ENCODE measurements around the gene OBSCN.
"Not testable (repeated sequence)": the region's sequence is repeated elsewhere in the genome, so short reads cannot be mapped to it uniquely, and the experiment has no call there.

The OBSCN gene

DNA sequence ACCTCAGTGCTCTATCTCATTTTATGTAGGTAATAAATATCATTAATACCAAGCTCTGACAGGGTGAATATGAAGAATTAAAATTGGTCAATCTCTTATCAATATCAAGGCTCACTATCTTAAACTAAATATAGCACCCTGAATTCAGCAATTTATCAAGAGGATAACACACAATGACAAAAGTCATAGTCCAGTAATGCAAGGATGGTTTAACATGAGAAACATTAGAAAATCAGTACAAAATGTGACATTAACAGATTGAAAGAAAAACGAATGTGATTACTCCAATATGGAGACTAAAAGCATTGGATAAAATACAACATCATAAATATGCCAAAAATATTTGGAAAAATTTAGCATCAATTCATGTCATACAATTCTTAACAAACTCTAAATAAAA, 53.9 kb downstream of the OBSCN start:
- no peak for DNase-seq

DNA sequence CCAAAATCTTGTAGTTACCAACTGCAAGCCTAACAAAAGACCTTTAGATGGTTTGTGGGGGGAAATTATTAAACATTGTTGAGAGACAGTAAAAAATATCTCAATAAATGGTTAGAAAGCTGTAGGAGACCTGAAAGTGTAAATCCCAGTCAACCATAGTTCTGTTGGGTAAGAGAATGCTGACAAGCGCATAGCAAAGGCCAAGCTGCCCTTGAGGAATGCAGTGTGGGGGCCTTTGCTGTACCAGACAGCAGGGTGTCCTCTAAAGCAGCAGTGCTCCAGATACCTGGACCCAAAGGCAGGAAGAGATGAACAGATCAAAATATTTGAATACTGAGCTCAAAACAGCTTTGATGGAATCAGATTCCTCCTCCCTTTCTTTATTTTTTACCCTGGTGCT, 54.6 kb downstream of the OBSCN start:
- DNase-seq, result no peak

DNA sequence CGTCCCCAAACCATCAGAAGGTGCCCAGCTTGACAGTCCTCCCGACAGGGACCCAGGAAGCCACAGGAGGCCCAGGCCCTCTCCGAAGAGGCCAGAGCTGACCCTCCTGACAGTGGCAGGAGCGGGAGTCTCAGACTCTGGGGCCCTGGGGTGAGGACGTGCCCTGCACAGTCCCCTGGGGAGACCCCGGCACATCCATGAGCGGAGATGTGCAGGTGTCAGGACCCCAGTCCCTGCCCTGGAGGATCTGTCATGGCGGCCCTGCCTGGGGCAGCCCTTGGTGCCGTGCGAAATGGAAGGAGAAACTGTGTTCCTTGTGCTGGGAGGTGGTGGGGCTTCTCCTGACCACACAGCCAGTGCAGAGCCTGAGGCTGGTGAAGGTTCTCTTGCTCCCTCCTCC, 55.8 kb downstream of the OBSCN start:
- DNase-seq, result no peak

DNA sequence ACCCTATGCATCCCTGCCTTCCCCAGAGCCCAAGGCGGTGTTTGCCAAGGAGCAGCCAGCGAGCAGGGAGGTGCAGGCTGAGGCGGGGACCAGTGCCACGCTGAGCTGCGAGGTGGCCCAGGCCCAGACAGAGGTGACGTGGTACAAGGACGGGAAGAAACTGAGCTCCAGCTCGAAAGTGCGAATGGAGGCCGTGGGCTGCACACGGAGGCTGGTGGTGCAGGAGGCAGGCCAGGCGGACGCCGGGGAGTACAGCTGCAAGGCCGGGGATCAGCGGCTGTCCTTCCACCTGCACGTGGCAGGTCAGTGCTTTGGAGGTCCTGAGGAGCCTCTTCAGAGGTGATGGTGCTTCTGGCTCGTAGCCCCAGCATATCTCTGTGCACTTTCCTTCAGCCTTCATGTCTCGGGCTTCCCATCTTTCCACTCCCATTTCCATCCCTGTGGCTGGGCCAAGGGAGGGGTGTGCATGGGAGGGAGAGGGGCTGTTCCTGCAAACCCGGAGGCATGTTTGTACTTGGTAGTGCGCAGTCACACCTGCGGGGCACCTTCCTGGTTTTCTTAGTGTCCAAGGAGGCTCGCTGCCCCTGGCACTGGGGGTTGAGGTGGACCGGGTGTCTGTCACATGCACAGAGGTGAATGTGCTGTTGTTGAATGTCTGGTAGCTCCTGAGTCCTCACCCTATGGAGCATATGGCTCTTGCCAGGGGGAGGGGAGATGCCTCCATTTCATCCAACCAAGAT, 56.4 kb downstream of the OBSCN start:
- no peak for DNase-seq

DNA sequence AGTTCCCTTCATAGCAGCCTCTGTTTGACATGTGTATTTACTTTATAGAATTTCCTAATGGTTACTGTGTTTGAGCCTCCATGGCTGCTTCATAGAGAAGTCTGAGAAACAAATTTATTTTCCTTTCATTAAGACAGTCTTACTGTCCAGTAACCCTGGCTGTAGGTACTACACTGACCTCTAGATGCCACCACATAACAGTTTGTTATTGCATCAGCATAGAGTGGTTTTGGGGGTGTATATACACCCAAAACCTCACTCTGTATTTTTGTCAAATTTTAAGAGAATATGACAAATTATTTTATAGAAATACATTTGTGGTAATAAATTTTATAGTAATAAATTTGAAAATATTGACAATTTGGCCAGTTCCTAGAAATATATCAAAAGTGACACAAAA, 57.3 kb downstream of the OBSCN start:
- DNase-seq, result no peak

DNA sequence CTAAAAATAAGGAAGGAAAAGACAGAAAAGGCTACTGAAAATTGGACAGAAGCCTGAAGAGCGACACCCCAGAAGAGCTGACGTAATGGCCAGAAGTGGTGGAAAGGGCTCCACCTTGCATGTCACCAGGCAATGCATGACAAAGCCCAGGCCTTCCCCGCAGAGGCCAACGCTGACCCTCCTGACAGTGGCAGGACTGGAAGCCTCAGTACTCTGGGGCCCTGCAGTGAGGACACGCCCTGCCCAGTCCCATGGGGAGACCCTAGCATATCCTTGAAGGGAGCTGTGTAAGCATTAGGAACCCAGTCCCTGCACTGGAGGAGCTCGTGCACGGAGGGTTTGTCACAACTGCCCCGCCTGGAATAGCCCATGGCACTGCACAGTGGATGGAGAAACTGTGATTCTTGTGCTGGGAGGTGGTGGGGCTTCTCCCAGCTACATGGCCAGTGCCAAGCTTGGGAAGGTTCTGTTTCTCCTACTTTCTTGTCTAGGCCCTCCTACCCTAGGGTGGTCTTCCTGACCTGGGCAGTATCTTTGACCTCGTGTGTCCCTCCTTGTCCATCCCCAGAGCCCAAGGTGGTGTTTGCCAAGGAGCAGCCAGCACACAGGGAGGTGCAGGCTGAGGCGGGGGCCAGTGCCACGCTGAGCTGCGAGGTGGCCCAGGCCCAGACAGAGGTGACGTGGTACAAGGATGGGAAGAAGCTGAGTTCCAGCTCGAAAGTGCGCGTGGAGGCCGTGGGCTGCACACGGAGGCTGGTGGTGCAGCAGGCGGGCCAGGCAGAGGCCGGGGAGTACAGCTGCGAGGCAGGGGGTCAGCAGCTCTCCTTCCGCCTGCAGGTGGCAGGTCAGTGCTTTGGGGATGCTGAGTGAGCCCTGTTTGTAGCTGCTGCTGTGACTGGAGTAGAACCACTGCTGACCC, 60.4 kb downstream of the OBSCN start:
- no peak for DNase-seq

DNA sequence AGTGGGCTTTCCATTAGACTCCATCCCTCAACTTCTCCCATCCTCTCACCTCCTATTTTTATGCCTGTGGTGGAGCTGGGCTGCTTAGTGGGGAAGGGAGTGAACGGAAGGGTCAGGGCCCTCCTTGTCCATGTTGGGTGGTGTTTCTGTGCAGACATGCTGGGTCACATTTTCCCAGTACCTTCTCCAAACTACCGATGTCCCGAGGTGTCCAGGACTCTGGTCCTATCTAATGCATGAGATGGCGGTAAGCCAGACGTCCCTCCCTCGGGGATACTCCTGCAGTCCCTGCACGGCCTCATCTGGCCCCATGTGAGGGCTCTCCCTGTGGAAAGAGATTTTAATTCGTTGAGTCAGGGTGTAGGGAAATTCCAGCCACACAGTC, 61.0 kb downstream of the OBSCN start:
- no peak for DNase-seq

DNA sequence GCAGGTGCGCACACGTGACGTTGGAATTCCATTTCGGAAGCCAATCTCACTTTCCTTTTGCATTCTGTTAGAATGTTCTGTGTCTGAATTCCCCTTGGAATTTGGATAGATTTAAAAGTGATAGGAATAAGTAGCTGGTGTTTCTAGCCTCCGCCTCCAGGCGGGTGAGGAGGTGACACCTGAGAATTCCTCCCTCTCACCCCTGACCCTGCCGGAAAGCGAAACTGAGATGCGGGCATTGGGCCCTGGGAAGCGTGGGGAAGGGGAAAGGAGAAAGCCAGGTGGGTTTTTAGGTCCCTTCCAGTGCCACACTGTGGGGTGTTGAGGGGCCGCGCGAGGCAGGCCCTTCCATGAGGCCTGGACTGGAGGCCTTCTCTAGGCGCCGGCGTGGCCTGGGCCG, 61.6 kb downstream of the OBSCN start:
- DNase-seq, result not testable (repeated sequence)

DNA sequence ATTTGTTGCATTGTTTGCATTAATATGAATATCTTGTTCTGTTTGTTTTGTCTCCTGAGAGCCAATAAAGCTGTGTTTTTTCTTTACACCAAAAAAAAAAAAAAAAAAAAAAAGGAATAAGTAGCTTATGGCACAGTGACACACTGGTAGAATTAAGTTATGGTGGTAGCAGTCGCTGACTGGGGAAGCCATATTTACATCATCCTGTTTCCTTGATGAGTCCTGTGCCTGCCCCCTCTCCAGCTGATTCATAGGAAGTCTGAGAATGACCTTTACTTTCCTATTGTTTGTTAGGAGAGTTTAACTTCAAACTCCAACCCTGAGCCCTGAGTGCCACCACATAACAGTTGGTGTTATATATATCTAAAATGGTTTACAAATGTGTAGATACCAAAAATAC, 62.2 kb downstream of the OBSCN start:
- no peak for DNase-seq

DNA sequence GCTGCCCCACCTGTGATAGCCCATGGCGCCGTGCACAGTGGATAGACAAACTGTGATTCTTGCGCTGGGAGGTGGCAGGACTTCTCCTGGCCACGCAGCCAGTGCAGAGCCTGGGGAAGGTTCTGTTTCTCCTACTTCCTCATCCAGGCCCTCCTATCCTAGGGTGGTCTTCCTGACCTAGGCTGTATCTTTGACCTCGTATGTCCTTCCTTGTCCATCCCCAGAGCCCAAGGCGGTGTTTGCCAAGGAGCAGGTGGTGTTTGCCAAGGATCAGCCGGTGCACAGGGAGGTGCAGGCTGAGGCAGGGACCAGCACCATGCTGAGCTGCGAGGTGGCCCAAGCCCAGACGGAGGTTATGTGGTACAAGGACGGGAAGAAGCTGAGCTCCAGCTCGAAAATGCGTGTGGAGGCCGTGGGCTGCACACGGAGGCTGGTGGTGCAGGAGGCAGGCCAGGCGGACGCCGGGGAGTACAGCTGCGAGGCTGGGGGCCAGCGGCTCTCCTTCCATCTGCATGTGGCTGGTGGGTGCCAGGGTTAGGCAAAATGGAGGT, 63.9 kb downstream of the OBSCN start:
- DNase-seq, result no peak

DNA sequence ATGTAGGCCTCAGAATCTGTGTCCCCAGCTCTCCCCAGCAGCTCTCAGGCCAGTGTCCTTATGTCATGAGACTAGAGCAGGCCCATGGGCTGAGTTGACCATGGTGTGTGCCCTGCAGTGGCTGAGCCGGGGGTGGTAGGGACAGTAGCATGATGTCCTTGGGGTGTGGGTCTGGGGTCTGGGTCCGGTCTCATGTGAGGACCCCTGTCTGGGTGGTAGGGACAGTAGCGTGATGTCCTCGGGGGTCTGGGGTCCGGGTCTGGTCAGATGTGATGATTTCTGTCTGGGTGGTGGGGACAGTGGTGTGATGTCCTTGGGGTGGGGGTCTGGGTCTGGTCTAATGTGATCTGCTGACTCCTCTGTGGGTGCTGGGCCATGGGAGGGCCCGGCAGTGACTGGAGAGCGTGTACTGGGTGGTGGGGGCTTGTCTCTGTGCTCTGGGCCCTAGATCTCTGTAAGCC, 64.5 kb downstream of the OBSCN start:
- no peak for DNase-seq

DNA sequence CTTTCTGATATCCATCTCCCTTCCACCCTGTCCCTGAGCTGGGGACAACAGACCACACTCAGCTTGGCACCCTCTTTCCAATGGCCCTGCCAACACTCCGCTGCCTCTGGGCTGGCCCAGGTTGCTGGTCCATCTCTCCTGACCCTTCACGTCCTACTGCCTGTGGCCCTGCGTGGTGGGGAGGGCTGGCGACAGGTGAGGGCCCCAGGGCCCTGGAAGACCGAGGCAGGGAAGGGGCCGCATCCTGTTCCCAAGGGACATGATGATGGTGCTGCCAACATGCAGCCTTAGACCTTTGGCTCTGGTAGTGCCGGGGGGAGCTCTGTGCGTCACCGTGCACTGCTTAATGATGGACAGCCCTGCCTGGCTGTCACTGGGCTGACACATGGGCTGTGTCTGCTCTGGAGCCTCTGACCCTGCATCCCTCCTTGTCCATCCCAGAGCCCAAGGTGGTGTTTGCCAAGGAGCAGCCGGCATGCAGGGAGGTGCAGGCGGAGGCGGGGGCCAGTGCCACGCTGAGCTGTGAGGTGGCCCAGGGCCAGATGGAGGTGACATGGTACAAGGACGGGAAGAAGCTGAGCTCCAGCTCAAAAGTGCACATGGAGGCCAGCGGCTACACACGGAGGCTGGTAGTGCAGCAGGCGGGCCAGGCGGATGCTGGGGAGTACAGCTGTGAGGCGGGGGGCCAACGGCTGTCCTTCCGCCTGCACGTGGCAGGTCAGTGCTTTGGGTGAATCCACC, 65.2 kb downstream of the OBSCN start:
- no peak for DNase-seq

DNA sequence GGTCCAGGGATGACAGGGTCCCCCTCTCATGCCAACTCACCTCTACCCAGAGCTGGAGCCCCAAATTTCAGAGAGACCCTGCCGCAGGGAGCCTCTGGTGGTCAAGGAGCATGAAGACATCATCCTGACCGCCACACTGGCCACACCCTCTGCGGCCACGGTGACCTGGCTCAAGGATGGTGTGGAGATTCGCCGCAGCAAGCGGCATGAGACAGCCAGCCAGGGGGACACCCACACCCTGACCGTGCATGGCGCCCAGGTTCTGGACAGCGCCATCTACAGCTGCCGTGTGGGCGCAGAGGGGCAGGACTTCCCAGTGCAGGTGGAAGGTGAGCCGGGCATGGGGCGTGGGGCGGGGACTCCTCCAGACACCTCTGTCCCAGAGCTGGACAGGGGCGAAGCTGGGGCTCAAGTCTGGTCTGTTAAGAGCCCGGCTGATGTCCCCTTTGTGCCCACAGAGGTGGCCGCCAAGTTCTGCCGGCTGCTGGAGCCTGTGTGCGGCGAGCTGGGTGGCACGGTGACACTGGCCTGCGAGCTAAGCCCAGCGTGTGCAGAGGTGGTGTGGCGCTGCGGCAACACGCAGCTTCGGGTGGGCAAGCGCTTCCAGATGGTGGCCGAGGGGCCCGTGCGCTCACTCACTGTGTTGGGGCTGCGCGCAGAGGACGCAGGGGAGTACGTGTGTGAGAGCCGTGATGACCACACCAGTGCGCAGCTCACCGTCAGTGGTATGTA, 66.0 kb downstream of the OBSCN start:
- DNase-seq, result no peak

DNA sequence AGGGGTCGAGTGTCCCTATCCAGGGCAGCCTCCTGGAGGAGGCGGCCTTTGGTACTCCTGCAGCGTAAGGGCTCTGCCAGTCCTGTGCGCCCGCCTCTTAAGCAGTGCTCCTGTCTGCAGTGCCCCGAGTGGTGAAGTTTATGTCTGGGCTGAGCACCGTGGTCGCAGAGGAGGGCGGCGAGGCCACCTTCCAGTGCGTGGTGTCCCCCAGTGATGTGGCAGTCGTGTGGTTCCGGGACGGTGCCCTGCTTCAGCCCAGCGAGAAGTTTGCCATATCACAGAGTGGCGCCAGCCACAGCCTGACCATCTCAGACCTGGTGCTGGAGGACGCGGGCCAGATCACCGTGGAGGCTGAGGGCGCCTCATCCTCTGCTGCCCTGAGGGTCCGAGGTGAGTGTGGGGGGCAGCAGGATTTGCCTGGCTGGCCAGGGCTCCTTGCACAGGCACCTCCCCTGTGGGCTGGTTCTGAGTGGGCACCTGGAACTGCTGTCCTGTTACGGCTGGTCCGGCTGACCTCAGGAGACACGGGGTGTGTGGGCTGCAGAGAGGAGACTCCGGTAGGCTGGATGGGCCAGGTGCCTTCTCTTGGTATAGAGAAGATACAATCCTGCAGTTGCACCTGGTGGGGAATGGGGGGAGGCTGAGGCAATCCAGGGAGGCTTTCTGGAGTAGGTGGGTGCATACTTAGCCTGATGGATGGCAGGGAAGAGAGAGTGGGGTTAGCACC, 66.8 kb downstream of the OBSCN start:
- no peak for DNase-seq

DNA sequence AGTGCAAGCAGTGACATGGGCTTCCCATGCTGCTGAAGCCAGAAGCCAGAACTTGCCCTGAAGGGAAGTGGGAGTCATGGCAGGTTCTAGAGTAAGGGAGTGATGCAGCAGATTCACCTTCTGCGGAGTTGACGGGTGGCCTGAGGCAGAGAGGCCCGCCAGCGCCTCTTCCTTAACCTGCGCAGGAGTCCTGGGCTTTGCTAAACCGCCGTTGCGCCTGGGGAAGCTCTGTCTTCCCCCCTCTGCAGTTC, 67.3 kb downstream of the OBSCN start:
- no peak for DNase-seq

DNA sequence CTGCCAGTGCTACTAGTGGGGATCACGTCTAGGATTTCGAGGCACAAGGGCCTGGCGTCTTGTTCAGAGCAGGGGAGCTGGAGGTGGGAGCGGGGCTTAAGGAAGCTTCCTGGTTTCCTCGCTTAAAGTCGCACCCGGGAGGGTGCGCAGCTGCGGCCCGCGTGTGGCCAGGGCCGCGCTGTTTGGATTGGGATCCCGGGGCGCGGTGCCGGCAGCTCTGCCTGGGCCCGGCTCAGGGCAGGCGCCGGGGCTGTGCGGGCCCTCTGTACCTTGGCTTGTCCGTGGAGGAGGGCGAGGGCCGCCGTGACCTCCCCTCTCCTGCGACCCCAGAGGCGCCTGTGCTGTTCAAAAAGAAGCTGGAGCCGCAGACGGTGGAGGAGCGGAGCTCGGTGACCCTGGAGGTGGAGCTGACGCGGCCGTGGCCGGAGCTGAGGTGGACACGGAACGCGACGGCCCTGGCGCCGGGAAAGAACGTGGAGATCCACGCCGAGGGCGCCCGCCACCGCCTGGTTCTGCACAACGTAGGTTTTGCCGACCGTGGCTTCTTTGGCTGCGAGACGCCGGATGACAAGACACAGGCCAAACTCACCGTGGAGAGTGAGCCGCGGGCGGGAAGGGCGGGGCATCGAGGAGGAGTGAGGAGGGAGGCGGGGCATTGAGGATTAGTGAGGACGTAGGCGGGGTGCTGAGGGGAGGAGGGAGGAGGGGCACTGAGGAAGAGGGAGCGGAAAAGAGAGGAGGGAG, 67.8 kb downstream of the OBSCN start:
- DNase-seq, result peak; percentile 88

DNA sequence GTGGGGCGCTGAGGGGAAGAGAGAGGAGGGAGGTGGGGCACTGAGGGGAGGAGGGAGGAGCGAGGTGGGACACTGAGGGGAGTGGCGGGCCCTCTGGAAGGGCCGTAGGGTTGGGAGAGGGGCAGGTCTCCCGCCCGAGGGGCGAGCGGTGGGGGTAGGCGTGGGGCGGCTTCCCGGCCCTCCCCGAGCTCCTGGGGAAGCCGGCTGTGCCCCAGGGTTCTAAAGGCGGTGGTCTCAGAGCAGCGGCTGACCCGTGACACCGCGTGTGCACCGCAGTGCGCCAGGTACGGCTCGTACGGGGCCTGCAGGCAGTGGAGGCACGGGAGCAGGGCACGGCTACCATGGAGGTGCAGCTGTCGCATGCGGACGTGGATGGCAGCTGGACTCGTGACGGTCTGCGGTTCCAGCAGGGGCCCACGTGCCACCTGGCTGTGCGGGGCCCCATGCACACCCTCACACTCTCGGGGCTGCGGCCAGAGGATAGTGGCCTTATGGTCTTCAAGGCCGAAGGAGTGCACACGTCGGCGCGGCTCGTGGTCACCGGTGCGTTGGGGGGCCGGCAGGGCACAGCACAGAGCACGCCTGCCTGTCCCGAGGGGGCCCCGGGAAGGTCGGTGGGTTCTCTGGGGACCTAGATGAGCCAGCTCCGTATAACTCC, 68.5 kb downstream of the OBSCN start:
- no peak for DNase-seq

DNA sequence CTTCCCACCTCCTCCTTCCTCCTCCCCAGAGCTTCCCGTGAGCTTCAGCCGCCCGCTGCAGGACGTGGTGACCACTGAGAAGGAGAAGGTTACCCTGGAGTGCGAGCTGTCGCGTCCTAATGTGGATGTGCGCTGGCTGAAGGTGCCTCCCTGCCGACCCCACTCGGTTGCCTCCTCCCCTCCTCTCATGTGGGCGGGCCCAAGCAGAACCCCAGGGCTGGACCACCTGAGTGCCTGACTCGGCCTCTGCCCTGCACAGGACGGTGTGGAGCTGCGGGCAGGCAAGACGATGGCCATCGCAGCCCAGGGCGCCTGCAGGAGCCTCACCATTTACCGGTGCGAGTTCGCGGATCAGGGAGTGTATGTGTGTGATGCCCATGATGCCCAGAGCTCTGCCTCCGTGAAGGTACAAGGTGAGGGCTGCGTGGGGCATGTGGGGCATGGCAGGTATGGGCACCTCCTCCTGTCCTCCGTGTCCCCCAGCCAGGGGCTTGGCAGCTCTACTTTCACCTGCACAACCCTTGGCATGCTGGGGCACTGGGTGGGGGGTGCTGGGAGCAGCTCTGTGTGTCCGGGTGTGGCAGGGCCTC, 69.2 kb downstream of the OBSCN start:
- DNase-seq, result no peak

DNA sequence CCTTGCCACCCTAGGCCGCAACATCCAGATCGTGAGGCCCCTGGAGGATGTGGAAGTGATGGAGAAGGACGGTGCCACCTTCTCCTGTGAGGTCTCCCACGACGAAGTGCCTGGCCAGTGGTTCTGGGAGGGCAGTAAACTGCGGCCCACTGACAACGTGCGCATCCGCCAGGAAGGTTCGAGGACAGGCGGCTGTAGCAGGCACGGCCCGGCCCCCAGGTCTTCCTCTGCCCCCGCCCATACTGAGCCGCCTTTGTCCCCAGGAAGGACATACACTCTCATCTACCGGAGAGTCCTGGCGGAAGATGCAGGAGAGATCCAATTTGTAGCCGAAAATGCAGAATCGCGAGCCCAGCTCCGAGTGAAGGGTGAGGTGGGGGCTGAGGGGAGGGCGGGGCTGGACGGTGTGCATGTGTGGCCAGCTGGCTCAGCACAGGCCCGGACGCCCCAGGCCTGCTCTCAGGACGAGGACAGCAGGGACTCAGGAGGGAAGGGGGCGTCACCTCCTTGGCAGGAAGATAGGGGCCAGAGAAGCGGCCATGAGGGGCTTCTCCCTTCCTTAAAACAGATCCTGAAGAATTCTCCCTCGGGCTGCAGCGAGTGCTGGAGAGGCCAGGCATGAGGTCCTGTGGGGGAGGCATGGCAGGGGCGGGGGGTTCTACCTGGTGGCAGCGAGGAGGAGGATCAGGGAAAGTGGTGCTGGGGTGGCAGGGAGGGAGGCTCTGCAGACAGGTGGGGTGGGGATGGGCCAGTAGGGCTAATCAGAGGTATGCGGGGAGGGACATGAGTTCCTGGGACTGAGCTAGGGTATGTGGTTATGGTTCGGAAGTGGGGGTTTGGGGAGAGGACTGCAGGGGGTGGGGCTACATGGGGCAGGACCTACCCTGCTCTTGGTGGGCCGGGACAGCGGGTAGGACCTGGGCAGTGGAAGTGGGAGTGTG, 69.9 kb downstream of the OBSCN start:
- DNase-seq, result no peak

All from stimulated activated CD4-positive, alpha-beta T cell treated with anti-CD3 and anti-CD28 coated beads, Interleukin-1b, Interleukin-23, amount 100 ng/mL, for 48 hours (primary cell).